Activated T-cell treated with anti-CD3 and anti-CD28 coated beads, Interleukin-2, amount 50 U/mL, for 1 hour (primary cell): ENCODE data around the gene GET3.

Experiments
- DNase-seq: peaks from one replicate; pipeline ENCODE4 v3.0.0-alpha.2; 2020

The GET3 gene

GRCh38 chr19:12754465-12755196, 17.3 kb downstream of the GET3 start:
- no peak for DNase-seq

- no peak for DNase-seq
Observed at GRCh38 chr19:12756150-12756883, 19.0 kb downstream of the GET3 start.

GRCh38 chr19:12757544-12758274, 20.4 kb downstream of the GET3 start:
- peak; percentile 73 for DNase-seq

GRCh38 chr19:12759686-12760085, 22.4 kb downstream of the GET3 start:
- no peak for DNase-seq

- DNase-seq, result no peak
Observed at GRCh38 chr19:12763100-12763499, 25.8 kb downstream of the GET3 start.

- DNase-seq, result no peak
Observed at GRCh38 chr19:12764698-12765097, 27.4 kb downstream of the GET3 start.

GRCh38 chr19:12766051-12766521, 28.8 kb downstream of the GET3 start:
- DNase-seq, result peak; percentile 90

- DNase-seq, result no peak
Observed at GRCh38 chr19:12767150-12767549, 29.9 kb downstream of the GET3 start.

GRCh38 chr19:12767666-12768065, 30.4 kb downstream of the GET3 start:
- DNase-seq, result no peak

- DNase-seq, result peak; percentile 55
Observed at GRCh38 chr19:12769689-12770088, 32.4 kb downstream of the GET3 start.

- no peak for DNase-seq
Observed at GRCh38 chr19:12770922-12771321, 33.6 kb downstream of the GET3 start.

GRCh38 chr19:12772323-12772722, 35.0 kb downstream of the GET3 start:
- no peak for DNase-seq

- no peak for DNase-seq
Observed at GRCh38 chr19:12773571-12773970, 36.3 kb downstream of the GET3 start.

GRCh38 chr19:12774588-12775555, 37.6 kb downstream of the GET3 start, which contains the start of gene HOOK2:
HOOK2 (minus strand) TSS chr19:12775552; CDS start chr19:12775449, 103 bp downstream.
- peak; percentile 23 for DNase-seq

GRCh38 chr19:12777217-12778016, 40.1 kb downstream of the GET3 start:
- peak; percentile 88 for DNase-seq

- peak; percentile 54 for DNase-seq
Observed at GRCh38 chr19:12778017-12778904, 41.0 kb downstream of the GET3 start.

- DNase-seq, result no peak
Observed at GRCh38 chr19:12778905-12779161, 41.5 kb downstream of the GET3 start.

- no peak for DNase-seq
Observed at GRCh38 chr19:12779162-12779993, 42.1 kb downstream of the GET3 start.

GRCh38 chr19:12782174-12782423, 44.8 kb downstream of the GET3 start:
- no peak for DNase-seq
